Motor neuron (in vitro differentiated cells): ENCODE measurements around the gene FAM221B. TPM values are rescaled to one million over a fixed set of nuclear protein-coding genes. Genes with fewer than 3 reads are reported as not detected.
A peak's percentile ranks its signal among the peaks of the same experiment; 100 is the strongest.

Source experiments
- ATAC-seq, 8 experiments: fragments of 200-7000 bp; cut with Tn5 transposase; replicated peaks in 6 of 8; 2 replicates each; pipeline ENCODE4 v1.8.0; 2021; ENCODE audit warnings: mild to moderate bottlenecking in 8 of 8, moderate library complexity in 8 of 8
- H3K27ac ChIP-seq, 2 donors: fragments of 250-450 bp; sonication (Bioruptor Pico); 2 replicates each; pipeline ENCODE4 v1.9.0; 2021; ENCODE audit warnings: antibody characterized with exemption in 2 of 2, mild to moderate bottlenecking in 2 of 2, moderate library complexity in 1 of 2
- H3K4me1 ChIP-seq, 2 donors: fragments of 250-450 bp; sonication (Bioruptor Pico); replicated peaks in 1 of 2; 2 replicates each; pipeline ENCODE4 v1.6.1; 2021; ENCODE audit warnings: antibody characterized with exemption in 2 of 2, mild to moderate bottlenecking in 2 of 2, moderate library complexity in 1 of 2
- H3K4me3 ChIP-seq, 5 donors: fragments of 250-450 bp; sonication (Bioruptor Pico); 2 replicates each; pipeline ENCODE4 v1.9.0; 2021; ENCODE audit warnings: antibody characterized with exemption in 5 of 5, mild to moderate bottlenecking in 5 of 5, moderate library complexity in 4 of 5
- WGBS, 10 experiments: fragments of 450-650 bp; shearing (Covaris generic); methylation state at CpG; one replicate each; pipeline ENCODE4 v1.0.0; 2022; 5-methylcytosine and 5-hydroxymethylcytosine counted together
- in situ Hi-C, 9 experiments: fragments of 400-800 bp; cut with MboI; loops; one replicate each; pipeline ENCODE4 v1.15.0; 2021; ENCODE audit warnings: low sequenced_read_pairs in 9 of 9, low pct_unique_long_range_greater_than_20kb in 2 of 9; ENCODE audit not compliant: unreplicated experiment in 9 of 9
- total RNA-seq, 8 experiments: library from RNA; unstranded; fragments of 300-600 nt; gene quantifications; 2 replicates each; pipeline versions ENCODE4 v1.2.3 to v1.2.4, GENCODE V29; 2022

The FAM221B gene
- total RNA-seq, 8 experiments from 2014 or later: 0.07 to 0.76 (median 0.25) TPM

GRCh38 chr9:35767458-35767857, 61.1 kb downstream of the FAM221B start:
- Histone ChIP-seq H3K4me1 (no peaks in the 10 kb centered on the region), H3K4me3 (no peak overlapping the region), H3K27ac (no peak overlapping the region)
- in situ Hi-C loops: no loop called here
- WGBS, 10 experiments: 60 to 100% (median 100%) methylated on average over 1 of the region's 1 CpG; no CpG with 5 or more reads in 3 of the 10 experiments
- ATAC-seq: peak in 1 of 8 experiments; percentile 14

- WGBS, 10 experiments: 73 to 100% (median 88%) methylated on average over 1 to 2 of the region's 2 CpGs; no CpG with 5 or more reads in 2 of the 10 experiments
- Histone ChIP-seq H3K4me1 (no peaks in the 10 kb centered on the region), H3K27ac (no peak overlapping the region), H3K4me3 (no peak overlapping the region)
- ATAC-seq: peak in 1 of 8 experiments; percentile 56
- in situ Hi-C loops: no loop called here
Observed at GRCh38 chr9:35766997-35767396, 61.5 kb downstream of the FAM221B start.

Other genes starting within 250 kb of the FAM221B start
- gene TESK1, start 223.5 kb downstream of the FAM221B start, total RNA-seq: 10 to 100 TPM; 15.9 to 30.6 (median 23.0) TPM
- 1 to 10 TPM in 5 of 8 experiments, under 1 TPM in 3; 0.50 to 3.8 (median 1.3) TPM for gene CD72, start 210.3 kb downstream of the FAM221B start, total RNA-seq
- under 1 TPM in 3 of 8 experiments, not detected in 5; 0.36 to 0.62 (median 0.46) TPM for gene SIT1, start 177.8 kb downstream of the FAM221B start, total RNA-seq
- gene RMRP, start 170.7 kb downstream of the FAM221B start, total RNA-seq: over 10,000 TPM; 12,611 to 65,418 (median 21,607) TPM
- gene CCDC107, start 170.4 kb downstream of the FAM221B start, total RNA-seq: 10 to 100 TPM in 5 of 8 experiments, 1 to 10 TPM in 3; 4.3 to 26.4 (median 18.8) TPM
- 1 to 10 TPM in 6 of 8 experiments, under 1 TPM in 2; 0.41 to 7.2 (median 3.0) TPM for gene ARHGEF39, start 163.5 kb downstream of the FAM221B start, total RNA-seq
- gene CA9, start 154.8 kb downstream of the FAM221B start, total RNA-seq: 1 to 10 TPM in 1 of 8 experiments, under 1 TPM in 2, not detected in 5; 0.60 to 1.8 (median 0.87) TPM
- gene TPM2, start 138.8 kb downstream of the FAM221B start, total RNA-seq: 100 to 1,000 TPM in 2 of 8 experiments, 10 to 100 TPM in 3, 1 to 10 TPM in 3; 6.1 to 470 (median 68.3) TPM
- 100 to 1,000 TPM in 1 of 8 experiments, 10 to 100 TPM in 6, 1 to 10 TPM in 1; 6.9 to 138 (median 44.6) TPM for gene TLN1, start 96.5 kb downstream of the FAM221B start, total RNA-seq
- gene CREB3, start 96.1 kb downstream of the FAM221B start, total RNA-seq: 10 to 100 TPM; 24.7 to 77.7 (median 56.2) TPM
- gene GBA2, start 79.5 kb downstream of the FAM221B start, total RNA-seq: 100 to 1,000 TPM in 1 of 8 experiments, 10 to 100 TPM in 7; 24.5 to 128 (median 53.7) TPM
- 10 to 100 TPM; 11.0 to 31.0 (median 14.4) TPM for gene RGP1, start 79.4 kb downstream of the FAM221B start, total RNA-seq
- not detected for gene MSMP, start 74.5 kb downstream of the FAM221B start, total RNA-seq
- gene NPR2, start 37.1 kb downstream of the FAM221B start, total RNA-seq: 10 to 100 TPM in 5 of 8 experiments, 1 to 10 TPM in 3; 5.5 to 37.8 (median 14.6) TPM
- gene SPAG8, start 16.5 kb downstream of the FAM221B start, total RNA-seq: 10 to 100 TPM in 1 of 8 experiments, 1 to 10 TPM in 6, under 1 TPM in 1; 0.31 to 21.9 (median 2.4) TPM
- 10 to 100 TPM; 30.5 to 62.8 (median 42.9) TPM for gene HINT2, start 13.7 kb downstream of the FAM221B start, total RNA-seq
- 10 to 100 TPM in 5 of 8 experiments, 1 to 10 TPM in 3; 2.4 to 17.0 (median 13.2) TPM for gene TMEM8B, start 496 bp upstream of the FAM221B start, total RNA-seq
- under 1 TPM in 4 of 8 experiments, not detected in 4; 0.27 to 0.97 (median 0.40) TPM for gene OR13J1, start 41.7 kb upstream of the FAM221B start, total RNA-seq
- gene HRCT1, start 77.5 kb upstream of the FAM221B start, total RNA-seq: 1 to 10 TPM in 4 of 8 experiments, under 1 TPM in 3, not detected in 1; 0.27 to 1.8 (median 1.0) TPM
- gene SPAAR, start 80.8 kb upstream of the FAM221B start, total RNA-seq: under 1 TPM in 5 of 8 experiments, not detected in 3; 0.11 to 0.91 (median 0.25) TPM
- gene OR2S2, start 129.4 kb upstream of the FAM221B start, total RNA-seq: 1 to 10 TPM in 1 of 8 experiments, under 1 TPM in 4, not detected in 3; 0.31 to 3.5 (median 0.40) TPM
- gene RECK, start 208.2 kb upstream of the FAM221B start, total RNA-seq: 10 to 100 TPM in 4 of 8 experiments, 1 to 10 TPM in 4; 3.9 to 42.2 (median 8.0) TPM